Measurements from ENCODE around the gene EXD2.

EXD2 gene

GRCh38 chr14:69261761-69262331 lies 70.5 kb downstream of the EXD2 start:
- TF ChIP-seq, protein P1, sequence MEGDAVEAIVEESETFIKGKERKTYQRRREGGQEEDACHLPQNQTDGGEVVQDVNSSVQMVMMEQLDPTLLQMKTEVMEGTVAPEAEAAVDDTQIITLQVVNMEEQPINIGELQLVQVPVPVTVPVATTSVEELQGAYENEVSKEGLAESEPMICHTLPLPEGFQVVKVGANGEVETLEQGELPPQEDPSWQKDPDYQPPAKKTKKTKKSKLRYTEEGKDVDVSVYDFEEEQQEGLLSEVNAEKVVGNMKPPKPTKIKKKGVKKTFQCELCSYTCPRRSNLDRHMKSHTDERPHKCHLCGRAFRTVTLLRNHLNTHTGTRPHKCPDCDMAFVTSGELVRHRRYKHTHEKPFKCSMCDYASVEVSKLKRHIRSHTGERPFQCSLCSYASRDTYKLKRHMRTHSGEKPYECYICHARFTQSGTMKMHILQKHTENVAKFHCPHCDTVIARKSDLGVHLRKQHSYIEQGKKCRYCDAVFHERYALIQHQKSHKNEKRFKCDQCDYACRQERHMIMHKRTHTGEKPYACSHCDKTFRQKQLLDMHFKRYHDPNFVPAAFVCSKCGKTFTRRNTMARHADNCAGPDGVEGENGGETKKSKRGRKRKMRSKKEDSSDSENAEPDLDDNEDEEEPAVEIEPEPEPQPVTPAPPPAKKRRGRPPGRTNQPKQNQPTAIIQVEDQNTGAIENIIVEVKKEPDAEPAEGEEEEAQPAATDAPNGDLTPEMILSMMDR (conservative IDR thresholded peaks at IDR 0.05; ENCODE audit: low read depth, low read length), result no peak
- Histone ChIP-seq H3K4me1 (ENCODE audit: low read depth, poor library complexity, severe bottlenecking) (no peaks in the 10 kb centered on the region), H2AFZ (ENCODE audit: low read depth) (no peak overlapping the region), H3K4me3 (IDR thresholded peaks at IDR 0.05; ENCODE audit: insufficient read depth, low read depth, low read length) (no peak overlapping the region), H3K27ac (no peak overlapping the region), H3K9ac (no peak overlapping the region), H3K27me3 (ENCODE audit: insufficient read depth, low read depth) (no peaks in the 10 kb centered on the region), H3K36me3 (ENCODE audit: insufficient read depth) (no peaks in the 10 kb centered on the region), H3K4me2 (no peak overlapping the region), H4K20me1 (ENCODE audit: insufficient read depth) (no peaks in the 10 kb centered on the region), H3K79me2 (ENCODE audit: insufficient read depth, low read depth) (no peaks in the 10 kb centered on the region)

DNA sequence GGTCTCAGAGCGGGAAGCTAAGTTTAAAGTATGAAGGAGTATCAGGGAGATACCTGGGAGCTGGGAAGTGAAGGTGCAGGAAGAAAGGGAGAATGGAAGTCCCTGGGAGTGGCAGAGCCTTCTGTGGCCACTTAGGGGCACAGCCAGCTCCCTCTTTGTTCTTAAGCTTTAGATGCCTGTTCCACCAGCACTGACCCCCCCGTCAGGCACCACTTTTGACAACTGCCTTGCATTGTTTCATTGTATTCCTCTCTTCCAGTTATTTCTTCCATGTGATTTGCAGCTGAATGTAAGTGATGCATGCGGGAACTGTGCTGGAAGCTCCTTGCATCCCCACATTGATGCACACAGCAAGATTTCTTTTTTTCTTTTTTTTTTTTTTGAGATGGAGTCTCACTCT lies 71.2 kb downstream of the EXD2 start:
- H3K79me2 ChIP-seq (ENCODE audit: insufficient read depth, low read depth), result no peaks in the 10 kb centered on the region
- no peak overlapping the region for H3K4me3 ChIP-seq (IDR thresholded peaks at IDR 0.05; ENCODE audit: insufficient read depth, low read depth, low read length)
- no peak overlapping the region for H3K27ac ChIP-seq
- H3K9ac ChIP-seq, result no peak overlapping the region
- no peaks in the 10 kb centered on the region for H3K27me3 ChIP-seq (ENCODE audit: insufficient read depth, low read depth)
- H2AFZ ChIP-seq (ENCODE audit: low read depth), result no peak overlapping the region
- H4K20me1 ChIP-seq (ENCODE audit: insufficient read depth), result no peaks in the 10 kb centered on the region
- TF ChIP-seq, protein P1 (conservative IDR thresholded peaks at IDR 0.05; ENCODE audit: low read depth, low read length), result no peak
- H3K36me3 ChIP-seq (ENCODE audit: insufficient read depth), result no peaks in the 10 kb centered on the region
- H3K4me2 ChIP-seq, result no peak overlapping the region
- H3K4me1 ChIP-seq (ENCODE audit: low read depth, poor library complexity, severe bottlenecking), result no peaks in the 10 kb centered on the region

DNA sequence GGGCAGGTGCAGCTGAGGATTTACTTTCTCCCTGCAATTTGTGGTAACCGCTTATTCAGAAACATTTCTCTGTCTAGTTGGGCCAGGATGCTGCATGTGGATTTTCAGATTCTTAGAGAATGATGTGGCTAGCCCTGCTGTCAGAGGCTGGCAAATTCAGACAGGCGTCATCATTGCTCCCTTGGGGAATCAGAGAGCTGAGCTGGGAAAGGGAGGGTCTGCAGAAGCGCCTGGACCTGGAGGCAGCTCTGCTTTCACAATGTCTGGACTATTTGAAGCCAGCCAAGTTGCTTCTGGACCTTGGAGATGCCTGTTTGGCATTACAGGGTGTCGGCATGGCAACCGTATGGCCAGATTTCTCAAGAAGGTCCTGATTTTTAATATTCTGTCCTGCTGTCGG lies 72.1 kb downstream of the EXD2 start:
- Histone ChIP-seq H3K4me2 (no peak overlapping the region), H3K9ac (no peak overlapping the region), H3K4me3 (IDR thresholded peaks at IDR 0.05; ENCODE audit: insufficient read depth, low read depth, low read length) (no peak overlapping the region), H3K36me3 (ENCODE audit: insufficient read depth) (no peaks in the 10 kb centered on the region), H3K27me3 (ENCODE audit: insufficient read depth, low read depth) (no peaks in the 10 kb centered on the region), H3K79me2 (ENCODE audit: insufficient read depth, low read depth) (no peaks in the 10 kb centered on the region), H2AFZ (ENCODE audit: low read depth) (no peak overlapping the region), H3K4me1 (ENCODE audit: low read depth, poor library complexity, severe bottlenecking) (no peaks in the 10 kb centered on the region), H3K27ac (no peak overlapping the region), H4K20me1 (ENCODE audit: insufficient read depth) (no peaks in the 10 kb centered on the region)
- TF ChIP-seq, protein P1 (conservative IDR thresholded peaks at IDR 0.05; ENCODE audit: low read depth, low read length), result no peak

GRCh38 chr14:69263771-69264170 lies 72.5 kb downstream of the EXD2 start:
- no peaks in the 10 kb centered on the region for H3K27me3 ChIP-seq (ENCODE audit: insufficient read depth, low read depth)
- H3K79me2 ChIP-seq (ENCODE audit: insufficient read depth, low read depth), result no peaks in the 10 kb centered on the region
- no peak overlapping the region for H2AFZ ChIP-seq (ENCODE audit: low read depth)
- no peaks in the 10 kb centered on the region for H3K36me3 ChIP-seq (ENCODE audit: insufficient read depth)
- H3K4me2 ChIP-seq, result no peak overlapping the region
- no peak overlapping the region for H3K27ac ChIP-seq
- no peak overlapping the region for H3K4me3 ChIP-seq (IDR thresholded peaks at IDR 0.05; ENCODE audit: insufficient read depth, low read depth, low read length)
- TF ChIP-seq, protein P1 (conservative IDR thresholded peaks at IDR 0.05; ENCODE audit: low read depth, low read length), result no peak
- no peaks in the 10 kb centered on the region for H3K4me1 ChIP-seq (ENCODE audit: low read depth, poor library complexity, severe bottlenecking)
- H4K20me1 ChIP-seq (ENCODE audit: insufficient read depth), result no peaks in the 10 kb centered on the region
- H3K9ac ChIP-seq, result no peak overlapping the region

Measured in KMS-11 (cell line).